IMR-90 (cell line): ENCODE results near the gene IL1B. TPM values are rescaled to one million over a fixed set of nuclear protein-coding genes. Genes with fewer than 3 reads are reported as not detected.

ENCODE experiments used
- ATAC-seq: fragments of 200-7000 bp; cut with Tn5 transposase; 2 replicates; pipeline ENCODE4 v1.9.1; 2020; ENCODE audit warnings: low read depth, mild to moderate bottlenecking, moderate library complexity
- BruUV-seq: library from RNA; stranded (reverse); fragments of 400-500 nt; replicated peaks from 2 replicates; lab custom pipeline; 2021; lab: Mats Ljungman, UMichigan
- CTCF ChIA-PET: fragments of 300-600 bp; formaldehyde crosslinking; extraction: SDS; loops from one replicate; lab custom pipeline; 2021; ENCODE audit warnings: antibody characterized with exemption; lab: Yijun Ruan, JAX
- POLR2A ChIA-PET: fragments of 300-600 bp; sonication (Branson Sonifier 250); formaldehyde crosslinking; loops from one replicate; lab custom pipeline; 2022; ENCODE audit warnings: antibody characterized with exemption; ENCODE audit not compliant: unreplicated experiment; lab: Charles Lee
- DNase-seq: peaks from one replicate; pipeline ENCODE4 v3.0.0; 2013
- H2AFZ ChIP-seq: replicated peaks from 2 replicates; pipeline ENCODE3; 2013; ENCODE audit warnings: low read length, mild to moderate bottlenecking; ENCODE audit not compliant: poor library complexity
- H2AK5ac ChIP-seq: 2 replicates; pipeline ENCODE4 v1.6.1; 2013; ENCODE audit warnings: low read depth, low read length, inconsistent platforms
- H2AK9ac ChIP-seq: replicated peaks from 2 replicates; pipeline ENCODE3; 2013; ENCODE audit warnings: mild to moderate bottlenecking, low read depth, low read length, moderate library complexity; ENCODE audit not compliant: poor library complexity
- H2BK120ac ChIP-seq: 2 replicates; pipeline ENCODE4 v1.6.1; 2013; ENCODE audit warnings: low read depth, low read length, inconsistent platforms
- H2BK15ac ChIP-seq: 3 replicates; pipeline ENCODE4 v1.6.1; 2013; ENCODE audit warnings: low read depth, low read length, inconsistent platforms
- H2BK20ac ChIP-seq: 2 replicates; pipeline ENCODE4 v1.6.1; 2013; ENCODE audit warnings: low read depth, mild to moderate bottlenecking, inconsistent platforms, low read length, moderate library complexity
- H2BK5ac ChIP-seq: 2 replicates; pipeline ENCODE4 v1.6.1; 2013; ENCODE audit warnings: mild to moderate bottlenecking, low read depth, low read length, inconsistent platforms; ENCODE audit not compliant: poor library complexity, severe bottlenecking
- H3K14ac ChIP-seq: replicated peaks from 2 replicates; pipeline ENCODE4 v1.6.1; 2013; ENCODE audit warnings: low read depth, low read length, inconsistent platforms
- H3K18ac ChIP-seq: 2 replicates; pipeline ENCODE4 v1.6.1; 2013; ENCODE audit warnings: low read depth, low read length, control low read depth
- H3K23ac ChIP-seq: 2 replicates; pipeline ENCODE4 v1.6.1; 2013; ENCODE audit warnings: low read depth, low read length, inconsistent platforms
- H3K27ac ChIP-seq: 2 replicates; pipeline ENCODE4 v1.5.1; 2013; ENCODE audit warnings: mild to moderate bottlenecking, control low read depth, low read length; ENCODE audit not compliant: insufficient read depth
- H3K27me3 ChIP-seq: 2 replicates; pipeline ENCODE4 v1.6.1; 2013; ENCODE audit warnings: low read length; ENCODE audit not compliant: control insufficient read depth, insufficient read depth
- H3K36me3 ChIP-seq: 2 replicates; pipeline ENCODE4 v1.6.1; 2013; ENCODE audit warnings: low read length, mixed read lengths; ENCODE audit not compliant: control insufficient read depth, insufficient read depth
- H3K4ac ChIP-seq: 2 replicates; pipeline ENCODE4 v1.6.1; 2013; ENCODE audit warnings: low read depth, low read length, inconsistent platforms
- H3K4me1 ChIP-seq: 2 replicates; pipeline ENCODE4 v1.6.1; 2013; ENCODE audit warnings: low read length, mixed read lengths; ENCODE audit not compliant: control insufficient read depth, insufficient read depth
- H3K4me2 ChIP-seq: 2 replicates; pipeline ENCODE4 v1.6.1; 2013; ENCODE audit warnings: low read depth, mild to moderate bottlenecking, control low read depth, low read length, moderate library complexity
- H3K4me3 ChIP-seq: 2 replicates; pipeline ENCODE4 v1.5.1; 2013; ENCODE audit warnings: low read depth, mild to moderate bottlenecking, control low read depth, low read length, moderate library complexity; ENCODE audit not compliant: insufficient read depth
- H3K56ac ChIP-seq: 2 replicates; pipeline ENCODE4 v1.6.1; 2013; ENCODE audit warnings: low read length, inconsistent platforms; ENCODE audit not compliant: insufficient read depth; ENCODE audit errors: extremely low read depth
- H3K79me1 ChIP-seq, 2 experiments: 2 replicates each; pipeline ENCODE4 v1.6.1; 2013; ENCODE audit warnings: low read length in 2 of 2, inconsistent platforms in 1 of 2, low read depth in 1 of 2
- H3K9ac ChIP-seq: 2 replicates; pipeline ENCODE4 v1.6.1; 2013; ENCODE audit warnings: low read depth, low read length, control low read depth
- H3K9me1 ChIP-seq: 2 replicates; pipeline ENCODE4 v1.6.1; 2013; ENCODE audit warnings: low read length, inconsistent platforms; ENCODE audit not compliant: insufficient read depth
- H3K9me3 ChIP-seq: 2 replicates; pipeline ENCODE4 v1.6.1; 2013; ENCODE audit warnings: low read length; ENCODE audit not compliant: control insufficient read depth, insufficient read depth
- H4K20me1 ChIP-seq: 2 replicates; pipeline ENCODE4 v1.6.1; 2013; ENCODE audit warnings: low read length, inconsistent platforms; ENCODE audit not compliant: insufficient read depth
- H4K5ac ChIP-seq: 2 replicates; pipeline ENCODE4 v1.6.1; 2013; ENCODE audit warnings: mild to moderate bottlenecking, low read depth, low read length, control low read depth
- H4K8ac ChIP-seq, 2 experiments: 2 replicates each; pipeline ENCODE4 v1.6.1; 2013; ENCODE audit warnings: low read depth in 2 of 2, low read length in 2 of 2, control low read depth in 1 of 2, inconsistent platforms in 1 of 2
- H4K91ac ChIP-seq: 2 replicates; pipeline ENCODE4 v1.6.1; 2013; ENCODE audit warnings: low read depth, low read length, inconsistent platforms; ENCODE audit not compliant: insufficient read depth
- CEBPB ChIP-seq: IDR thresholded peaks from 2 replicates; pipeline ENCODE4 v1.6.1; 2012; ENCODE audit warnings: low read depth, low read length, improper control_type of control experiment
- CHD1 ChIP-seq: IDR thresholded peaks from 2 replicates; pipeline ENCODE4 v1.6.1; 2012; ENCODE audit warnings: low read depth, low read length, improper control_type of control experiment
- FOS ChIP-seq: fragments of 150-350 bp; IDR thresholded peaks from 2 replicates; pipeline ENCODE4 v1.6.1; 2016; ENCODE audit warnings: low read depth, low read length
- MAFK ChIP-seq: IDR thresholded peaks from 2 replicates; pipeline ENCODE4 v1.6.1; 2012; ENCODE audit warnings: low read depth, low read length, improper control_type of control experiment
- MAZ ChIP-seq: IDR thresholded peaks from 2 replicates; pipeline ENCODE4 v1.6.1; 2012; ENCODE audit warnings: low read depth, mild to moderate bottlenecking, low read length, improper control_type of control experiment, moderate library complexity, borderline replicate concordance
- MXI1 ChIP-seq: IDR thresholded peaks from 2 replicates; pipeline ENCODE4 v1.6.1; 2012; ENCODE audit warnings: low read depth, mild to moderate bottlenecking, low read length, moderate library complexity, borderline replicate concordance
- NFE2L2 ChIP-seq: fragments of 150-350 bp; IDR thresholded peaks from 2 replicates; pipeline ENCODE4 v1.6.1; 2016; ENCODE audit warnings: low read depth, mild to moderate bottlenecking, low read length
- POLR2A ChIP-seq: IDR thresholded peaks from 2 replicates; pipeline ENCODE4 v1.6.1; 2012; ENCODE audit warnings: mild to moderate bottlenecking, low read depth, low read length
- RCOR1 ChIP-seq: IDR thresholded peaks from 2 replicates; pipeline ENCODE4 v1.6.1; 2012; ENCODE audit warnings: mild to moderate bottlenecking, low read length, improper control_type of control experiment; ENCODE audit not compliant: insufficient replicate concordance
- RFX5 ChIP-seq: IDR thresholded peaks from 2 replicates; pipeline ENCODE4 v1.8.0; 2012; ENCODE audit warnings: low read depth, mild to moderate bottlenecking, low read length, moderate library complexity
- SMC3 ChIP-seq: fragments of 150-350 bp; IDR thresholded peaks from 2 replicates; pipeline ENCODE4 v1.6.1; 2016; ENCODE audit warnings: low read depth, mild to moderate bottlenecking, antibody characterized with exemption, low read length, moderate library complexity
- dilution Hi-C: fragments of 300-500 bp; cut with HindIII; formaldehyde crosslinking; loops from one replicate; pipeline ENCODE4 v1.14.3; 2018; ENCODE audit warnings: low sequenced_read_pairs; ENCODE audit not compliant: unreplicated experiment
- in situ Hi-C: fragments of 300-500 bp; cut with MboI; formaldehyde crosslinking; loops from 3 replicates; pipeline ENCODE4 v1.14.3; 2019; ENCODE audit warnings: low sequenced_read_pairs, inconsistent platforms, mixed read lengths
- intact Hi-C: fragments of 100-400 bp; cut with micrococcal nuclease; formaldehyde crosslinking; loops from 2 replicates; pipeline ENCODE4 v1.10.0; 2022
- polyA plus RNA-seq, 3 experiments: library from polyadenylated mRNA; depleted of rRNA; stranded (reverse); fragments of >200 nt; gene quantifications; 2 replicates each; pipeline ENCODE4 v1.2.3, GENCODE V29; 2012; ENCODE audit warnings: low replicate concordance in 1 of 3
- total RNA-seq: library from RNA; depleted of rRNA; stranded (reverse); fragments of >200 nt; gene quantifications from 2 replicates; pipeline ENCODE4 v1.2.3, GENCODE V29; 2012
- TF ChIP-seq, protein P1 (sequence below): fragments of 150-350 bp; IDR thresholded peaks from 2 replicates; pipeline ENCODE4 v1.6.1; 2017; ENCODE audit warnings: mild to moderate bottlenecking, antibody characterized with exemption, low read length, low read depth
- TF ChIP-seq, protein P2 (sequence below): conservative IDR thresholded peaks from 2 replicates; pipeline ENCODE4 v1.5.1; 2012; ENCODE audit warnings: mild to moderate bottlenecking, low read depth, low read length, improper control_type of control experiment
- TF ChIP-seq, protein P3 (sequence below): fragments of 150-350 bp; IDR thresholded peaks from 2 replicates; pipeline ENCODE4 v1.6.1; 2016; ENCODE audit warnings: low read depth, mild to moderate bottlenecking, low read length, moderate library complexity, borderline replicate concordance

IL1B gene
- total and polyA plus RNA-seq, 2 of the 4 experiments (the other 2 are of a cell fraction) = 3.0 to 4.4 TPM

DNA sequence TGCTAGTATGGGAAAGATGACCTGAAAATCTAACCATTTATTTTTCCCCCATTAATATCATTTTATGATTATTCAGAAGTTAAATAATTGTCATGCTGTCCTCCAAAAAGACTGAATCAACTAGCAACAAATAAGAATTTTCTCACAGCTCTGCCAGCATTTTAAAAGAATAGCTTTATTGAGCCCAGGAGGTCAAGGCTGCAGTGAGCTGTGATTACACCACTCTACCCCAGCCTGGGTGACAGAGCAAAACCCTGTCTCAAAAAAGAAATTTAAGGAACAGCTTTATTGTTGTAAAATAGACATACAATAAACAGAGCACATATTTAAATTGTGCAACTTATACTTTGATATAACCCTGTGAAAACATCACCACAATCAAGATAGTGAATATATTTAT is 27.5 kb downstream of the IL1B start:
- dilution Hi-C loops (no loop called here), in situ Hi-C loops (no loop called here), intact Hi-C loops (no loop called here)
- CTCF ChIA-PET = interaction anchor here (0.7 kb wide), 1 partner anchor 26 kb away, joined by 3 read pairs; no protein-coding TSS in a partner anchor
- Histone ChIP-seq H3K79me1 (peaks cover 4 to 14% of the 10 kb centered on the region in 2 experiments; a peak in 3 of 4 replicates), H3K56ac (no peak overlapping the region), H4K20me1 (no peaks in the 10 kb centered on the region), H3K4ac (no peak overlapping the region), H3K27me3 (no peaks in the 10 kb centered on the region), H4K5ac (no peak overlapping the region), H4K91ac (no peak overlapping the region), H3K23ac (no peak overlapping the region), H2BK20ac (peak overlapping the region; percentile 57; the same call in 1 of the 2 replicates), H2BK120ac (no peak overlapping the region), H3K9me3 (no peaks in the 10 kb centered on the region), H3K14ac (no peak overlapping the region), H3K4me1 (peaks cover 14% of the 10 kb centered on the region), H2BK15ac (no peak overlapping the region), H2AFZ (no peak overlapping the region), H2AK9ac (no peak overlapping the region), H2AK5ac (no peak overlapping the region), H3K18ac (no peak overlapping the region), H4K8ac (no peak overlapping the region), H2BK5ac (no peak overlapping the region), H3K36me3 (no peaks in the 10 kb centered on the region), H3K27ac (no peak overlapping the region), H3K9me1 (peaks cover 20% of the 10 kb centered on the region), H3K4me3 (no peak overlapping the region), H3K9ac (no peak overlapping the region), H3K4me2 (no peak overlapping the region)
- POLR2A ChIA-PET = no interaction called here
- no peak for DNase-seq
- TF ChIP-seq NFE2L2 (no peak), POLR2A (no peak), MAFK (no peak), CHD1 (no peak), RCOR1 (no peak), FOS (no peak), RFX5 (no peak), MAZ (no peak), CEBPB (no peak), MXI1 (no peak), SMC3 (no peak)
- TF ChIP-seq, protein P1, sequence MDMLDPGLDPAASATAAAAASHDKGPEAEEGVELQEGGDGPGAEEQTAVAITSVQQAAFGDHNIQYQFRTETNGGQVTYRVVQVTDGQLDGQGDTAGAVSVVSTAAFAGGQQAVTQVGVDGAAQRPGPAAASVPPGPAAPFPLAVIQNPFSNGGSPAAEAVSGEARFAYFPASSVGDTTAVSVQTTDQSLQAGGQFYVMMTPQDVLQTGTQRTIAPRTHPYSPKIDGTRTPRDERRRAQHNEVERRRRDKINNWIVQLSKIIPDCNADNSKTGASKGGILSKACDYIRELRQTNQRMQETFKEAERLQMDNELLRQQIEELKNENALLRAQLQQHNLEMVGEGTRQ = no peak
- TF ChIP-seq, protein P2, sequence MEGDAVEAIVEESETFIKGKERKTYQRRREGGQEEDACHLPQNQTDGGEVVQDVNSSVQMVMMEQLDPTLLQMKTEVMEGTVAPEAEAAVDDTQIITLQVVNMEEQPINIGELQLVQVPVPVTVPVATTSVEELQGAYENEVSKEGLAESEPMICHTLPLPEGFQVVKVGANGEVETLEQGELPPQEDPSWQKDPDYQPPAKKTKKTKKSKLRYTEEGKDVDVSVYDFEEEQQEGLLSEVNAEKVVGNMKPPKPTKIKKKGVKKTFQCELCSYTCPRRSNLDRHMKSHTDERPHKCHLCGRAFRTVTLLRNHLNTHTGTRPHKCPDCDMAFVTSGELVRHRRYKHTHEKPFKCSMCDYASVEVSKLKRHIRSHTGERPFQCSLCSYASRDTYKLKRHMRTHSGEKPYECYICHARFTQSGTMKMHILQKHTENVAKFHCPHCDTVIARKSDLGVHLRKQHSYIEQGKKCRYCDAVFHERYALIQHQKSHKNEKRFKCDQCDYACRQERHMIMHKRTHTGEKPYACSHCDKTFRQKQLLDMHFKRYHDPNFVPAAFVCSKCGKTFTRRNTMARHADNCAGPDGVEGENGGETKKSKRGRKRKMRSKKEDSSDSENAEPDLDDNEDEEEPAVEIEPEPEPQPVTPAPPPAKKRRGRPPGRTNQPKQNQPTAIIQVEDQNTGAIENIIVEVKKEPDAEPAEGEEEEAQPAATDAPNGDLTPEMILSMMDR = no peak
- TF ChIP-seq, protein P3, sequence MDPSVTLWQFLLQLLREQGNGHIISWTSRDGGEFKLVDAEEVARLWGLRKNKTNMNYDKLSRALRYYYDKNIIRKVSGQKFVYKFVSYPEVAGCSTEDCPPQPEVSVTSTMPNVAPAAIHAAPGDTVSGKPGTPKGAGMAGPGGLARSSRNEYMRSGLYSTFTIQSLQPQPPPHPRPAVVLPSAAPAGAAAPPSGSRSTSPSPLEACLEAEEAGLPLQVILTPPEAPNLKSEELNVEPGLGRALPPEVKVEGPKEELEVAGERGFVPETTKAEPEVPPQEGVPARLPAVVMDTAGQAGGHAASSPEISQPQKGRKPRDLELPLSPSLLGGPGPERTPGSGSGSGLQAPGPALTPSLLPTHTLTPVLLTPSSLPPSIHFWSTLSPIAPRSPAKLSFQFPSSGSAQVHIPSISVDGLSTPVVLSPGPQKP = no peak
- no TSS peak for BruUV-seq
- no peak for ATAC-seq
